GM12874 (cell line): Measurements from ENCODE around the gene FOXO3.

Source experiments
- TF ChIP-seq, protein P1 (sequence below): IDR thresholded peaks from 2 replicates; pipeline ENCODE4 v1.5.1; 2011; ENCODE audit warnings: low read depth, mild to moderate bottlenecking, control low read depth, low read length, moderate library complexity; ENCODE audit not compliant: insufficient read depth

Gene FOXO3

DNA sequence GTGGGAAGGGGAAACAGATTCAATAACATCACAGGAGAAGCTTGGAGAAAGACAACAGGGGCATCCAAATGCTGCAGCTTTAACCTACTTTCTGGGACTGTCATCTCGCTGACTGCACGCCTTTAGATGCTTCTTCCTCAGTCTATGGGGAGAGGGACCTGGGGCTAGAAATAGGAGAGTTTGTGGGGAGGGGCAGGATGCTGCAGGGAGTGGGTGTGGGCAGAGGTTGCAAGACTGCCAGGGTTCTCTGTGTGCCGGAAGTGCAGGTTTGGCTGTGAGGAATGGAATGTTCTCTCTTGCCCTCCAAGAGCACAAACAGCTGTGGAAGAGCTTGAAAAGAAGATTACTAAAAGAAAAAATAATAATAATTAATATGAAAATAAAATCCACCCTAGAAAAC lies 93.2 kb downstream of the FOXO3 start:
- TF ChIP-seq, protein P1, sequence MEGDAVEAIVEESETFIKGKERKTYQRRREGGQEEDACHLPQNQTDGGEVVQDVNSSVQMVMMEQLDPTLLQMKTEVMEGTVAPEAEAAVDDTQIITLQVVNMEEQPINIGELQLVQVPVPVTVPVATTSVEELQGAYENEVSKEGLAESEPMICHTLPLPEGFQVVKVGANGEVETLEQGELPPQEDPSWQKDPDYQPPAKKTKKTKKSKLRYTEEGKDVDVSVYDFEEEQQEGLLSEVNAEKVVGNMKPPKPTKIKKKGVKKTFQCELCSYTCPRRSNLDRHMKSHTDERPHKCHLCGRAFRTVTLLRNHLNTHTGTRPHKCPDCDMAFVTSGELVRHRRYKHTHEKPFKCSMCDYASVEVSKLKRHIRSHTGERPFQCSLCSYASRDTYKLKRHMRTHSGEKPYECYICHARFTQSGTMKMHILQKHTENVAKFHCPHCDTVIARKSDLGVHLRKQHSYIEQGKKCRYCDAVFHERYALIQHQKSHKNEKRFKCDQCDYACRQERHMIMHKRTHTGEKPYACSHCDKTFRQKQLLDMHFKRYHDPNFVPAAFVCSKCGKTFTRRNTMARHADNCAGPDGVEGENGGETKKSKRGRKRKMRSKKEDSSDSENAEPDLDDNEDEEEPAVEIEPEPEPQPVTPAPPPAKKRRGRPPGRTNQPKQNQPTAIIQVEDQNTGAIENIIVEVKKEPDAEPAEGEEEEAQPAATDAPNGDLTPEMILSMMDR = no peak

DNA sequence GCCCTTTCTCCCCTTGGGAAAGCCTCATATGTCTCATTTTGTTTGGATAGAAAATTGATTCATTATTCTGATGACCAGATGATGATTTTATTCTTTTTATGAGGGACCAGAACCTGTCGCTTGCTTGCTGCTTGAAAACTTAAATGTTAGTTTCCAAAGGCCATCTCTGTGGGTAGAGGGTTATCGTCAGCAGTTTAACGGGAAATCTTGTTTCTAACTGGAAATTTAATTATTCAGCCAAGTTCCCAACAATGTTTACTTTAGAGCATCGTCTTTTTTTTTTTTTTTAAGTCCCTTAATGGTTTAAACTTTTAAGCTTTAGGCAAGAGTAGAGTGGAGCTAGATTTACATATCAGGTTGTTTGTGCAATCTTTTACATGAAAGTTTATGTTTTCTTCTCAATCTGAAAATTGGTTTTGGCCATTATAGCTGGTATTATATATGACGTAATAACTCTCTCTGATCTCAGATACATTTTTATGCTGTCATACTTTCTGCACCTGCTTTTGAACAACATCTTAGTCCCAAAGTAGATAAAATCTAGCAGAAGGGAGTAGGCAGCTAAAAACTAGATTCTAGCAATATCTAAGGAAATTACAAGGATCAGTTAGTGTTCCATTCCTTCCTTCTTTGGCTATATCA lies 93.9 kb downstream of the FOXO3 start:
- TF ChIP-seq, protein P1 = no peak

DNA sequence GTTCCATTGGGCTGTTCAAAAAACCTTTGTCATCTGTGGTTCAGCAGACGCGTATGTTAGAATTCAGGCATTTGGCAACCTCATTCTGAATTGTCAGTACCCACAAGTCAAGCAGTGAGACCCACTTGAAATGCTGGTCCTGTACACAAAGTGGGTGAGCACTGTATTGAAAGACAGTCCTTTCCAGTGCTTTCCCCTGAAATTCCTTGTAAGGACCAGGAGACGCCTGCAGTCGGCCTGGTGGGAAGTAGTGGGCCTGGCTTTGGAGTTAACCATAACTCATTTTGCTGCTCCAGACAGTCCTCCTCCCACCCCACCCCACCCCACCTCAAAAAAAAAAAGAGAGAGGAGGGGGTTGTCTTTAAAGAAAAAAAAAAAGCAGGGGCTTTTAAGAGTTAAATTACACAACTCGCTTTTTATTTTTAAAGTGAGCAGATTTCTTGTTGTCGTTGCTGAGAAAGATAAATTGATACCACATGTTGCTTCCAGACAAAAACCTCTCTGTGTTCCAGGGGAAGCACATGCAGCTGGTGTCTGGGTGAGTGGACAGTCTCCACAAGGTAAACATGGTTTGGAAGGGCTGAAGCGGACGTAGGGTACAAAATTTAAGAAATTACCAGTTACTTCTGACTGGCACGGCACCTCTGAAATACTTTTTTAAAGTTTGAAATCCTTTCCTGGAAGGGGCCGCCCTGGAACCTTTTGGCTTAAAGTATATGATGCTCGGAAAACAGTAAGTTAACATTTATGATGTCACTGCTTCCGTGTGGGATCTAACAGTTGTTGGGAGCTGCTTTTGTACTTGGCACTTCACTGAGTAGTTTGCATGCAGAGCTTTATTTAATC lies 95.3 kb downstream of the FOXO3 start:
- TF ChIP-seq, protein P1 = no peak

DNA sequence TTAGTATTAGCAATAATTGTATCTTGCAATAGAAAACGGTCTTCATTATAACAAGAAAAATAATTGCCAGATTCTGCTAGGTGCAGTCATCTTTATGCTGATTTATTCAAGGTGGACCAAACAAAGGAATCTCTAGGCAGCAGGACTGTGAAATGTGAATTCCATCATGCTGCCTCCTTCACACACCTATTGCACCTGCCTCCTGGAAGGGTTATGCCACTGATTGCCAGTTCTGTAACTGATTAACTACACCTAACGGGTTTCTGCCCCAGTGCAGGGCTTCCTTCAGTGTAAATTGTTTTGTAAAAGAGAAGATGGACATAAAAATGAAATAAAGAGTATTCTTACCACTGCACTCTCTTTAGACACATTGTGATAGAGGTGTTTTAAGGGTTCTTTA lies 96.1 kb downstream of the FOXO3 start:
- TF ChIP-seq, protein P1 = no peak

DNA sequence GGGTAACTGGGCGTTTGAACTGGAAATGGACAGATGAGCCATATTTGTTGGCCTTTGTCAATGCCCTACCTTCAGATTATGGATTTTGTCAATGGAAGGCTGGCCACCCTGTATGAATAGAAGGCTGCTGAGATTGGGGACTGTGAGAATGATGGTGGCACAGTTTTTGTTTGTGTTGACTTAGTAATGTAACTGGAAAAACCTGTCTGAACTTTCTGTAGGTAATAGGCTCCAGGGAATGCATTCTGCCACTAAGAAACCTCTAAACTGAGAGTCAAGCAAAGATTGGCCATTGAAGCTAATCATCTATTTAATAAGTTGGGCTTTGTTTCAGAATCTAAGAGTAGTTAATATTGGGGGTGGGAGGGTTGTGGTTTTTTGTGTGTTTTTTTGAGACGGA lies 97.5 kb downstream of the FOXO3 start:
- TF ChIP-seq, protein P1 = no peak

DNA sequence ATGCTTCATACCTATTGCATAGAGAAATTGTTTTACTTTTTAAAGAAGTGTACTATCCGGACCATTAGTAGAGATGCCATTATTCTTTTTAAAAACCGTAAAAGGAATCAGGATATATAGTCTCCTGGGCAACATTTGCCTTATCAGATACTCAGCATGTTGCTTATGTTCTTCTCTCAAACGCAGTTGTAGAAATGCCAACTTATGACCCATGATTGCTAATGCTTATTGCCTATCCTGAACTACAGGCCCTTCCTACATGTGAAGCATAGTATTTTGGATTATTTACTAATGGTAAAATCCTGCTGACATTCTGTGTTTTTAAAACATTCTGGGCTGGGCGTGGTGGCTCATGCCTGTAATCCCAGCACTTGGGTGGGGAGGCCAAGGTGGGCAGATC lies 99.5 kb downstream of the FOXO3 start:
- TF ChIP-seq, protein P1 = no peak

DNA sequence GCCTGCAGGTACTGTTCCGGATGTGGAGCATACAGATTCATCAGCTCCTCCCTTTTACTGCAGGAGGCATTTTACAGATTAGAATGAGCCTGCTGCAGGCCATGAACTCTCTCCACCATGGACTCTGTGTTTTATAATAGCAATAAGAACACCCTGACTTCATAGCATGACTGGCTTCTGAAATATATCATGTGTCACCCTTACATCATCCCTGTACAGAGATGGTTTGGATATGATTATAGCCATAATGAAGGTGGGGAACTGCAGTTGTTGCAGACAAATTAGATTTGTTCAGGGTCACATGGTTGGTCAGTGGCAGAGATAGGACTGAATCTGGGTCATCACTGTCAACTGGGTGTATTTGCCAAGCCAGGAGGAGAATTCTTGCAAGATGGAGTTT lies 100.7 kb downstream of the FOXO3 start:
- TF ChIP-seq, protein P1 = no peak
